GM23338 (cell line): ENCODE results near the gene HOXB3. TPM values are rescaled to one million over a fixed set of nuclear protein-coding genes. Genes with fewer than 3 reads are reported as not detected.

Experiments
- ATAC-seq: fragments of 200-7000 bp; cut with Tn5 transposase; 3 replicates; pipeline ENCODE4 v1.9.1; 2020
- DNase-seq: peaks from one replicate; pipeline ENCODE4 v3.0.0-alpha.2; 2015; ENCODE audit warnings: low spot score
- H2AFZ ChIP-seq: fragments of 200-600 bp; sonication (generic); 2 replicates; pipeline ENCODE4 v1.8.0; 2016; ENCODE audit warnings: antibody characterized with exemption, mild to moderate bottlenecking, moderate library complexity
- H3F3A ChIP-seq: fragments of 200-600 bp; sonication (generic); replicated peaks from 2 replicates; pipeline ENCODE4 v1.8.0; 2017; ENCODE audit warnings: antibody characterized with exemption, mixed run types, low read depth
- H3K27ac ChIP-seq: fragments of 200-600 bp; sonication (generic); 2 replicates; pipeline ENCODE4 v1.6.1; 2016; ENCODE audit warnings: low read depth
- H3K27me3 ChIP-seq: fragments of 200-600 bp; sonication (generic); 2 replicates; pipeline ENCODE4 v1.8.0; 2016; ENCODE audit warnings: mild to moderate bottlenecking, mixed run types, moderate library complexity; ENCODE audit not compliant: insufficient read depth
- H3K36me3 ChIP-seq: fragments of 200-600 bp; sonication (generic); 2 replicates; pipeline ENCODE4 v1.8.0; 2016; ENCODE audit warnings: mild to moderate bottlenecking; ENCODE audit not compliant: insufficient read depth
- H3K4me1 ChIP-seq: fragments of 200-600 bp; sonication (generic); 2 replicates; pipeline ENCODE4 v1.8.0; 2016; ENCODE audit warnings: mild to moderate bottlenecking, moderate library complexity; ENCODE audit not compliant: insufficient read depth
- H3K4me2 ChIP-seq: fragments of 200-600 bp; sonication (generic); 2 replicates; pipeline ENCODE4 v1.7.1; 2017; ENCODE audit warnings: mixed run types
- H3K4me3 ChIP-seq: fragments of 200-600 bp; sonication (generic); 2 replicates; pipeline ENCODE4 v1.6.1; 2016; ENCODE audit warnings: mixed run types
- H3K79me2 ChIP-seq: fragments of 200-600 bp; sonication (generic); replicated peaks from 2 replicates; pipeline ENCODE4 v1.8.0; 2017; ENCODE audit warnings: mild to moderate bottlenecking; ENCODE audit not compliant: insufficient read depth
- H3K9me2 ChIP-seq: fragments of 200-600 bp; sonication (generic); 2 replicates; pipeline ENCODE4 v1.8.0; 2017; ENCODE audit not compliant: insufficient read depth
- H4K20me1 ChIP-seq: fragments of 200-600 bp; sonication (generic); replicated peaks from 2 replicates; pipeline ENCODE4 v1.8.0; 2017; ENCODE audit warnings: mild to moderate bottlenecking; ENCODE audit not compliant: insufficient read depth
- H3K27ac Mint-ChIP-seq: 2 replicates; pipeline ENCODE4 v1.8.0; 2020; ENCODE audit warnings: inconsistent platforms, mild to moderate bottlenecking, moderate library complexity, mixed read lengths
- H3K27me3 Mint-ChIP-seq: 3 replicates; pipeline ENCODE4 v1.8.0; 2022; ENCODE audit warnings: low read depth, mild to moderate bottlenecking, moderate library complexity, mixed read lengths, inconsistent platforms; ENCODE audit not compliant: insufficient read depth, poor library complexity
- H3K36me3 Mint-ChIP-seq: 3 replicates; pipeline ENCODE4 v1.8.0; 2021; ENCODE audit warnings: low read depth, mild to moderate bottlenecking, inconsistent platforms, moderate library complexity, mixed read lengths
- H3K4me1 Mint-ChIP-seq: 3 replicates; pipeline ENCODE4 v1.8.0; 2020; ENCODE audit warnings: mild to moderate bottlenecking, inconsistent platforms, mixed read lengths
- H3K4me3 Mint-ChIP-seq: 3 replicates; pipeline ENCODE4 v1.8.0; 2021; ENCODE audit warnings: moderate library complexity, mild to moderate bottlenecking, inconsistent platforms, mixed read lengths
- H3K9me3 Mint-ChIP-seq: 3 replicates; pipeline ENCODE4 v1.8.0; 2020; ENCODE audit warnings: moderate library complexity, mild to moderate bottlenecking, inconsistent platforms, mixed read lengths
- EZH2 ChIP-seq: fragments of 200-600 bp; sonication (generic); IDR thresholded peaks from one replicate; pipeline ENCODE4 v1.8.0; 2017; ENCODE audit warnings: antibody characterized with exemption, mild to moderate bottlenecking, low read depth; ENCODE audit not compliant: unreplicated experiment
- EZH2phosphoT487 ChIP-seq: fragments of 200-600 bp; sonication (generic); IDR thresholded peaks from one replicate; pipeline ENCODE4 v1.8.1; 2018; ENCODE audit warnings: antibody characterized with exemption; ENCODE audit not compliant: unreplicated experiment
- NANOG ChIP-seq: IDR thresholded peaks from 2 replicates; pipeline ENCODE4 v1.6.1; 2016; ENCODE audit warnings: antibody characterized with exemption, borderline replicate concordance
- REST ChIP-seq: IDR thresholded peaks from one replicate; pipeline ENCODE4 v1.6.1; 2018; ENCODE audit warnings: antibody characterized with exemption; ENCODE audit not compliant: unreplicated experiment
- ZNF114 ChIP-seq: fragments of 250-450 bp; sonication (Bioruptor Pico); IDR thresholded peaks from 2 replicates; pipeline ENCODE4 v1.5.0; 2020; ENCODE audit warnings: mild to moderate bottlenecking, moderate library complexity
- polyA plus RNA-seq: library from polyadenylated mRNA; unstranded; fragments of >200 nt; fragmentation: Nextera tagmentation; extraction: Ambion mirVana; gene quantifications from 2 replicates; pipeline ENCODE4 v1.2.1, GENCODE V29; 2016
- total RNA-seq: library from RNA; depleted of rRNA; stranded (reverse); fragments of >200 nt; shearing (Covaris generic); gene quantifications from 2 replicates; pipeline ENCODE4 v1.2.3, GENCODE V29; 2014

Gene HOXB3
- total and polyA plus RNA-seq, 2 experiments from 2014 or later, result 0.17 TPM; not detected in 1

- no peaks in the 10 kb centered on the region for H3K36me3 Mint-ChIP-seq
- H3K27ac Mint-ChIP-seq, result no peak overlapping the region
- no peaks in the 10 kb centered on the region for H3K27me3 Mint-ChIP-seq
- Histone ChIP-seq H3K9me2 (no peaks in the 10 kb centered on the region), H3F3A (peaks cover 74% of the 10 kb centered on the region), H3K4me2 (peak overlapping the region; percentile 21; the same call in 1 of the 2 replicates), H3K27ac (no peak overlapping the region), H3K4me3 (no peak overlapping the region), H3K27me3 (peaks cover 100% of the 10 kb centered on the region), H3K4me1 (peaks cover 76% of the 10 kb centered on the region), H3K79me2 (no peaks in the 10 kb centered on the region), H2AFZ (no peak overlapping the region), H4K20me1 (peaks cover 71% of the 10 kb centered on the region), H3K36me3 (no peaks in the 10 kb centered on the region)
- peaks cover 23% of the 10 kb centered on the region for H3K4me1 Mint-ChIP-seq
- DNase-seq (no peak), ATAC-seq (no peak)
- H3K9me3 Mint-ChIP-seq, result no peaks in the 10 kb centered on the region; the same call in 2 of the 3 replicates
- no peak overlapping the region for H3K4me3 Mint-ChIP-seq
- TF ChIP-seq NANOG, result no peak
- TF ChIP-seq REST, result no peak
- TF ChIP-seq ZNF114, result no peak
- no peak for TF ChIP-seq EZH2phosphoT487
Measured at GRCh38 chr17:48569240-48569582, 20.8 kb downstream of the HOXB3 start.

GRCh38 chr17:48568499-48569239 is 21.4 kb downstream of the HOXB3 start:
- Mint-ChIP-seq H3K4me1 (peaks cover 23% of the 10 kb centered on the region), H3K27ac (no peak overlapping the region), H3K27me3 (peaks cover 3% of the 10 kb centered on the region), H3K36me3 (no peaks in the 10 kb centered on the region), H3K9me3 (no peaks in the 10 kb centered on the region; the same call in 2 of the 3 replicates), H3K4me3 (no peak overlapping the region)
- Histone ChIP-seq H3K4me3 (0 out of 2 replicates have a peak overlapping the region, but pooled peaks have one; percentile 24), H3K4me2 (peak overlapping the region; percentile 21), H3K9me2 (no peaks in the 10 kb centered on the region), H3F3A (peaks cover 71% of the 10 kb centered on the region), H3K36me3 (no peaks in the 10 kb centered on the region), H3K27me3 (peaks cover 100% of the 10 kb centered on the region), H4K20me1 (peaks cover 70% of the 10 kb centered on the region), H3K79me2 (no peaks in the 10 kb centered on the region), H3K4me1 (peaks cover 72% of the 10 kb centered on the region), H3K27ac (no peak overlapping the region), H2AFZ (no peak overlapping the region)
- TF ChIP-seq EZH2 (peak; percentile 98), REST (no peak), EZH2phosphoT487 (no peak)
- DNase-seq (no peak), ATAC-seq (no peak)
